GM12892 (cell line): ENCODE results near the gene EPB41L3.

Experiments
- POLR2A ChIP-seq: IDR thresholded peaks from 2 replicates; pipeline ENCODE4 v1.6.1; 2011; ENCODE audit warnings: low read depth, low read length, control low read depth
- POLR2AphosphoS5 ChIP-seq: IDR thresholded peaks from 2 replicates; pipeline ENCODE4 v1.6.1; 2011; ENCODE audit warnings: low read depth, low read length, control low read depth

- no peak for TF ChIP-seq POLR2A
- TF ChIP-seq POLR2AphosphoS5, result no peak
These were observed 33.5 kb downstream of the EPB41L3 start for GRCh38 chr18:5510135-5510846.
